Midbrain (tissue), 1 donor: ENCODE results near the gene DDB1.

Source experiments
- DNase-seq: peaks from one replicate; lab custom pipeline; 2025; lab: John Stamatoyannopoulos, UW

Gene DDB1

GRCh38 chr11:61332797-61333549 is at the start of gene DDB1, which contains the start of gene TKFC:
Gene DDB1 (minus strand): TSS chr11:61333105. CDS start chr11:61332968, 137 bp downstream.
Gene TKFC (plus strand): TSS chr11:61333228. CDS start chr11:61334729, 1,501 bp downstream.
- peak; percentile 94 for DNase-seq

- no peak for DNase-seq
These were observed 48.0 kb upstream of the DDB1 start for GRCh38 chr11:61380884-61381283.

GRCh38 chr11:61378713-61379313 is 45.9 kb upstream of the DDB1 start:
- peak; percentile 7 for DNase-seq

- DNase-seq: no peak
These were observed 44.7 kb upstream of the DDB1 start for GRCh38 chr11:61377461-61378160.

- DNase-seq: no peak
These were observed 42.8 kb upstream of the DDB1 start for GRCh38 chr11:61375761-61376108.

GRCh38 chr11:61372659-61373420 is 39.9 kb upstream of the DDB1 start:
- DNase-seq: no peak

GRCh38 chr11:61370349-61371005 is 37.6 kb upstream of the DDB1 start:
- no peak for DNase-seq

GRCh38 chr11:61369372-61370348 is 36.8 kb upstream of the DDB1 start:
- peak; percentile 12 for DNase-seq

GRCh38 chr11:61368646-61369045 is 35.7 kb upstream of the DDB1 start:
- no peak for DNase-seq

- DNase-seq: no peak
These were observed 34.5 kb upstream of the DDB1 start for GRCh38 chr11:61367406-61367805.

- no peak for DNase-seq
These were observed 31.2 kb upstream of the DDB1 start for GRCh38 chr11:61364012-61364675.

GRCh38 chr11:61362542-61362875 is 29.6 kb upstream of the DDB1 start:
- DNase-seq: no peak

GRCh38 chr11:61361741-61362541 is 29.0 kb upstream of the DDB1 start, which contains the start of the genes CYB561A3 and TMEM138:
Gene CYB561A3 (minus strand): TSS chr11:61361882. CDS start chr11:61356713, 5,169 bp downstream.
Gene TMEM138 (plus strand): TSS chr11:61362374. CDS start chr11:61364391, 2,017 bp downstream.
- peak; percentile 94 for DNase-seq

- no peak for DNase-seq
These were observed 28.4 kb upstream of the DDB1 start for GRCh38 chr11:61361237-61361740.

GRCh38 chr11:61359516-61359915 is 26.6 kb upstream of the DDB1 start:
- no peak for DNase-seq

GRCh38 chr11:61358566-61358965 is 25.7 kb upstream of the DDB1 start:
- DNase-seq: no peak

GRCh38 chr11:61357894-61358239 is 25.0 kb upstream of the DDB1 start:
- DNase-seq: no peak

- DNase-seq: no peak
These were observed 24.5 kb upstream of the DDB1 start for GRCh38 chr11:61357233-61357893.
